Small intestine (tissue), 7 donors: ENCODE measurements around the gene RNF207. TPM values are rescaled to one million over a fixed set of nuclear protein-coding genes. Genes with fewer than 3 reads are reported as not detected.

Experiments used
- DNase-seq, 2 donors: peaks; one replicate each; pipeline versions ENCODE4 v3.0.0 to v3.0.0-alpha.2; 2013
- FAIRE-seq: peaks from 2 replicates; lab custom pipeline; 2012; peaks lifted over from hg19 to GRCh38; lab: Jason Lieb, UNC
- H3K27ac ChIP-seq, 3 donors: one replicate each; pipeline ENCODE4 v1.5.1; 2013; ENCODE audit warnings: low read length in 2 of 3, mild to moderate bottlenecking in 2 of 3, control low read depth in 1 of 3, inconsistent platforms in 1 of 3, low read depth in 1 of 3, moderate library complexity in 1 of 3
- H3K27me3 ChIP-seq, 3 donors: one replicate each; pipeline ENCODE4 v1.6.1; 2013; ENCODE audit warnings: low read length in 3 of 3, inconsistent platforms in 1 of 3; ENCODE audit not compliant: control insufficient read depth in 3 of 3, insufficient read depth in 3 of 3
- H3K36me3 ChIP-seq, 3 donors: one replicate each; pipeline ENCODE4 v1.6.1; 2013; ENCODE audit warnings: low read length in 3 of 3, inconsistent platforms in 1 of 3, low read depth in 1 of 3, mild to moderate bottlenecking in 1 of 3, moderate library complexity in 1 of 3; ENCODE audit not compliant: control insufficient read depth in 3 of 3, insufficient read depth in 2 of 3
- H3K4me1 ChIP-seq, 3 donors: one replicate each; pipeline ENCODE4 v1.6.1; 2013; ENCODE audit warnings: low read length in 2 of 3, inconsistent platforms in 1 of 3, low read depth in 1 of 3, mild to moderate bottlenecking in 1 of 3, moderate library complexity in 1 of 3; ENCODE audit not compliant: control insufficient read depth in 3 of 3, insufficient read depth in 2 of 3
- H3K4me3 ChIP-seq, 3 donors: one replicate each; pipeline ENCODE4 v1.5.1; 2013; ENCODE audit warnings: low read length in 3 of 3, control low read depth in 1 of 3, inconsistent platforms in 1 of 3, low read depth in 1 of 3, mild to moderate bottlenecking in 1 of 3, moderate library complexity in 1 of 3
- H3K9me3 ChIP-seq, 2 donors: one replicate each; pipeline ENCODE4 v1.6.1; 2013; ENCODE audit warnings: low read depth in 1 of 2, low read length in 1 of 2; ENCODE audit not compliant: control insufficient read depth in 2 of 2, insufficient read depth in 1 of 2
- WGBS, 3 donors: extraction: QIAGEN DNeasy Blood & Tissue Kit; methylation state at CpG; one replicate each; pipeline ENCODE4 v1.1.7; 2013; 5-methylcytosine and 5-hydroxymethylcytosine counted together
- polyA plus RNA-seq, 4 donors: library from polyadenylated mRNA; stranded (reverse) in 3 of 4; unstranded in 1 of 4; fragments of 200-250 nt in 3 of 4; fragments of 120-200 nt in 1 of 4; gene quantifications; one replicate each; pipeline versions ENCODE4 v1.2.1 to v1.2.3, GENCODE V29; 2013
- donor health status: healthy with polysubstance abuse.
- donor health status: control.
- donor health status: control.
- donor health status: Bipolar disorder and iron deficiency.
- donor health status: healthy.

RNF207 gene
- polyA plus RNA-seq, 4 donors, result 5.1 to 40.0 (median 17.6) TPM

DNA sequence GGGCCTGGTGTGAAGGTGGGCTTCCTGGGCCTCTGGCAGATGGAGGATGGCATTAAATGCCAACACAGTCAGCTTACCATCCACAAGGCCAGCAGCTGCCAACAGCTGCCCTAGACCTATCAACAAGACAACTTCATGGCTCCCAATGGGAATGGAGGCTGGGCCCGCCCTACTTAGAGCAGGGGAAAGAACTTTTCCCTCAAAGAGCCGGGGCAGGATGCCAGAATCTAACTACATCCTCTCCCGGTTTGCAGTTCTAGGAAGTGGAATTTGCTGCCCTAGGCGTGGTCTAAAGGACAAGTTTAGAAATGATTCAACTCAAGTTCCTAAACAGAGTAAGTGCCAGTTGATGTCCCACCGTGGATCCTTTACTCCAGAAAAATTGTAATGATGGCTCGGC lies 16.7 kb downstream of the RNF207 start:
- Histone ChIP-seq H3K4me1 (peaks cover 0 to 50% (median 0%) of the 10 kb centered on the region in 3 donors), H3K9me3 (no peaks in the 10 kb centered on the region), H3K36me3 (peaks cover 0 to 72% (median 11%) of the 10 kb centered on the region in 3 donors), H3K4me3 (no peak overlapping the region), H3K27ac (no peak overlapping the region), H3K27me3 (no peaks in the 10 kb centered on the region)
- WGBS, 3 donors, result 50 to 62% (median 59%) methylated on average over 6 of the region's 6 CpGs
- FAIRE-seq (no peak), DNase-seq (peak in 1 of 2 donors; percentile 35)

- Histone ChIP-seq H3K27ac (peak overlapping the region in 1 of 3 donors; percentile 76), H3K36me3 (peaks cover 0 to 75% (median 13%) of the 10 kb centered on the region in 3 donors), H3K4me1 (peaks cover 0 to 40% (median 0%) of the 10 kb centered on the region in 3 donors), H3K27me3 (no peaks in the 10 kb centered on the region), H3K9me3 (no peaks in the 10 kb centered on the region), H3K4me3 (no peak overlapping the region)
- FAIRE-seq (no peak), DNase-seq (no peak)
- 96 to 97% (median 96%) methylated on average over 13 of the region's 13 CpGs for WGBS, 3 donors
Measured at GRCh38 chr1:6223617-6224016, 17.7 kb downstream of the RNF207 start.

DNA sequence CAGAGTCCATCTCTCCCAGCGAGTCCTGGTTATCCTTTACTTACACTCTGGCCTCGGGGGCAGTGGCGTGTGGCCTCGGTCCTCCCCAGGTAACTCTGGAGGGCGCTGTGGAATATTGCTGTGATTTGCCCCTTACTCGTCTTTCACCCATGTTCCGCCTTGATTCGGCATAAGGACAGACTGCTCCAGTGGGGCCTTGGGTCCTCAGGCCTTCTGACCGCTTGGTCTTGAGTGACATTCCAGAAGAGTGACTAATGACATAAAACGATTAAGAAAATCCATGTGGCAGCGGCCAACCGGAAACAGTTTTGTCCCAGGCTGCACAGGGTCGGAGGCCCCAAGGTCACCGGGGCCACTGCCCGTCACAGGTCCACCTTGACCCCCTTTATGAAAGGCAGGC lies 18.8 kb downstream of the RNF207 start:
- peak in 1 of 2 donors; percentile 84 for DNase-seq
- peaks cover 0 to 34% (median 0%) of the 10 kb centered on the region in 3 donors for H3K4me1 ChIP-seq
- no peak for FAIRE-seq
- H3K4me3 ChIP-seq, result no peak overlapping the region
- WGBS, 3 donors, result 68 to 78% (median 71%) methylated on average over 15 of the region's 15 CpGs
- H3K9me3 ChIP-seq, result no peaks in the 10 kb centered on the region
- H3K27me3 ChIP-seq, result no peaks in the 10 kb centered on the region
- peak overlapping the region in 1 of 3 donors; percentile 76 for H3K27ac ChIP-seq
- peaks cover 2 to 80% (median 13%) of the 10 kb centered on the region in 3 donors for H3K36me3 ChIP-seq

GRCh38 chr1:6225651-6226050 lies 19.7 kb downstream of the RNF207 start:
- Histone ChIP-seq H3K4me3 (no peak overlapping the region), H3K9me3 (no peaks in the 10 kb centered on the region), H3K36me3 (peaks cover 2 to 83% (median 13%) of the 10 kb centered on the region in 3 donors), H3K4me1 (peaks cover 0 to 34% (median 0%) of the 10 kb centered on the region in 3 donors), H3K27ac (peak overlapping the region in 1 of 3 donors; percentile 76), H3K27me3 (no peaks in the 10 kb centered on the region)
- DNase-seq (no peak), FAIRE-seq (no peak)
- 89 to 94% (median 92%) methylated on average over 8 of the region's 8 CpGs for WGBS, 3 donors

DNA sequence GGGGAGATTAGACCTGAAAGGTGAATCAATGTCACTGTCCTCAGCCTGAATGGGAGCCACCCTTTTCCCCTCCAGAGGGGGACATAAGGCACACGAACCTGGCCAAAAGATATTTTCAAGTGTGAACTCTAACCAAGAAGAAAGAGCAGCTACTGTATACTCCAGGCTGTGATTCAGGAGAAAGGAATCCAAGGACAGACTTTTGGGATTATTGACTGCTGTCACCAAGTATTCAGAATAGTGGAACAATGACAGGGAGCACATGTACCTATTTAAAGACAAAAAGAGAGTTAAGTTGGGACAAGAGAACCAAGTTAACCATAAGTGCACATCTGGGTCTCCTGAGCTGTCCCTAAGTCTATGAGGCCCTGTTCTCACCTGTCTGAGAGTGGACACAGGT lies 27.5 kb downstream of the RNF207 start:
- DNase-seq (no peak), FAIRE-seq (no peak)
- 43 to 83% (median 66%) methylated on average over 1 of the region's 1 CpG for WGBS, 3 donors
- Histone ChIP-seq H3K27me3 (no peaks in the 10 kb centered on the region), H3K4me1 (peaks cover 0 to 9% (median 3%) of the 10 kb centered on the region in 3 donors), H3K27ac (no peak overlapping the region), H3K36me3 (peaks cover 4 to 53% (median 9%) of the 10 kb centered on the region in 3 donors), H3K9me3 (no peaks in the 10 kb centered on the region), H3K4me3 (no peak overlapping the region)

- no peak for DNase-seq
Measured at GRCh38 chr1:6234502-6235295, 28.8 kb downstream of the RNF207 start.

DNA sequence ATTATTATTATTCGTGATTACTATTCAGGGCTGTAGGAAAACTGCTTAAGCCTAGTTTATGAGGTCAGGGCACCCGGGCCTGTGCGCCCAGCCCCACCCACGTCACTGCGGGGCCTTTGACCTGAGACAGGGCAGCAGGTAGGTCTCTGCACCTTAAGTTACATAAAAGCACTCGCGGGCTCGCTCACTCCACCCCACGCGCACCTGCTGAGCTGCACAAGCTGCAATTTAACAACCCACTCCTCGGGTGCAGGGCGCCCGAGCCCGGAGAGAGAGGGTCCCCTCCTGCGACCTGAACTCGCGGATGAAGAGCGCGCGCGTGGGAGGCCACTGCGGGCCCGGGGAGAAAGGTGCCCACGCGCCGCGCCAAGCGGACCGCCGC lies 29.4 kb downstream of the RNF207 start:
- H3K9me3 ChIP-seq, result no peaks in the 10 kb centered on the region
- DNase-seq (peak; percentile 66 to 82), FAIRE-seq (no peak)
- peaks cover 0 to 5% (median 2%) of the 10 kb centered on the region in 3 donors for H3K27me3 ChIP-seq
- WGBS, 3 donors, result 0 to 1% (median 0%) methylated on average over 14 to 30 of the region's 30 CpGs
- peak overlapping the region; percentile 48 to 87 (median 64) for H3K27ac ChIP-seq
- peak overlapping the region; percentile 75 to 97 (median 90) for H3K4me3 ChIP-seq
- peaks cover 2 to 36% (median 9%) of the 10 kb centered on the region in 3 donors for H3K36me3 ChIP-seq
- H3K4me1 ChIP-seq, result peaks cover 0 to 21% (median 3%) of the 10 kb centered on the region in 3 donors

More at GRCh38 chr1:6234502-6235295, 28.8 kb downstream of the RNF207 start:
- Histone ChIP-seq H3K27ac (peak overlapping the region in 1 of 3 donors; percentile 48), H3K36me3 (peaks cover 2 to 42% (median 9%) of the 10 kb centered on the region in 3 donors), H3K27me3 (peaks cover 0 to 2% (median 0%) of the 10 kb centered on the region in 3 donors), H3K4me3 (peak overlapping the region in 2 of 3 donors; percentile 75 to 97), H3K9me3 (no peaks in the 10 kb centered on the region), H3K4me1 (peaks cover 0 to 15% (median 3%) of the 10 kb centered on the region in 3 donors)
- no peak for FAIRE-seq
- 35 to 43% (median 41%) methylated on average over 20 of the region's 20 CpGs for WGBS, 3 donors

- DNase-seq (no peak), FAIRE-seq (no peak)
- Histone ChIP-seq H3K27ac (no peak overlapping the region), H3K36me3 (peaks cover 2 to 21% (median 4%) of the 10 kb centered on the region in 3 donors), H3K9me3 (no peaks in the 10 kb centered on the region), H3K4me1 (peaks cover 1 to 37% (median 3%) of the 10 kb centered on the region in 3 donors), H3K4me3 (no peak overlapping the region), H3K27me3 (peaks cover 6 to 23% (median 14%) of the 10 kb centered on the region in 3 donors)
- WGBS, 3 donors, result 88 to 91% (median 89%) methylated on average over 4 of the region's 4 CpGs
Measured at GRCh38 chr1:6237093-6237492, 31.2 kb downstream of the RNF207 start.
